ENCODE data around the gene TENM4.

DNA sequence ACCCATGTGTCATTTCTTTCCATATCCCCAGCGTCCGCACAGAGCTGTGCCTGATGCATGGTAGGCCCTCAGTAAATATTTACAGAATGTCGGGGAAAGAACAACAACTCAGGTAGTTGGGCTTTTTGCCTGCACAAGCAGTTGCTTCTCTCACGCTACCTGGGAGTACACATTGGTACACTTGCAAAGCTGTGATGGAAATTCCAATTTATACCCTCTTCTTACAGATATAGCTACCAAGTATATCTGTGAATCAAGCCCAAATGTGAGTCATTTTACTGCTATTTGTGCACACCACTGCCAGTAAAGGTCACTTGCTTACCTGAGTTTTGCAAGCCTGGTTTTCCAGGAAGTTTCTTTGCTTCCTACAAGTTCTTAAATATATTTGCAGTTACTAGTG lies 533.2 kb downstream of the TENM4 start:
- TF ChIP-seq POLR2A (IDR thresholded peaks at IDR 0.05) (no peak), CTCF (IDR thresholded peaks at IDR 0.05) (no peak)

Measured in heart left ventricle (tissue), 13 donors.